ENCODE data around the gene ZIC3.

ZIC3 gene

GRCh38 chrX:137566746-137567679 is 1.1 kb downstream of the ZIC3 start:
- DNase-seq (ENCODE audit: low spot score), result no peak
- in situ Hi-C loops (cut with MboI; ENCODE audit: low sequenced_read_pairs, unreplicated experiment), result no loop called here
- no peak for TF ChIP-seq CTCF (IDR thresholded peaks at IDR 0.05; ENCODE audit: borderline replicate concordance, control extremely low read depth, extremely low read depth, insufficient read depth, missing control alignments)

- TF ChIP-seq CTCF (IDR thresholded peaks at IDR 0.05; ENCODE audit: borderline replicate concordance, control extremely low read depth, extremely low read depth, insufficient read depth, missing control alignments), result no peak
- no peak for DNase-seq (ENCODE audit: low spot score)
- in situ Hi-C loops (cut with MboI; ENCODE audit: low sequenced_read_pairs, unreplicated experiment), result no loop called here
Measured at GRCh38 chrX:137567682-137568232, 1.8 kb downstream of the ZIC3 start.

- TF ChIP-seq CTCF (IDR thresholded peaks at IDR 0.05; ENCODE audit: borderline replicate concordance, control extremely low read depth, extremely low read depth, insufficient read depth, missing control alignments), result no peak
- in situ Hi-C loops (cut with MboI; ENCODE audit: low sequenced_read_pairs, unreplicated experiment), result no loop called here
- no peak for DNase-seq (ENCODE audit: low spot score)
Measured at GRCh38 chrX:137568741-137569469, 3.0 kb downstream of the ZIC3 start.

- no peak for DNase-seq (ENCODE audit: low spot score)
- no peak for TF ChIP-seq CTCF (IDR thresholded peaks at IDR 0.05; ENCODE audit: borderline replicate concordance, control extremely low read depth, extremely low read depth, insufficient read depth, missing control alignments)
- in situ Hi-C loops (cut with MboI; ENCODE audit: low sequenced_read_pairs, unreplicated experiment), result no loop called here
Measured at GRCh38 chrX:137569470-137569891, 3.6 kb downstream of the ZIC3 start.

GRCh38 chrX:137573324-137574101 is 7.6 kb downstream of the ZIC3 start:
- TF ChIP-seq CTCF (IDR thresholded peaks at IDR 0.05; ENCODE audit: borderline replicate concordance, control extremely low read depth, extremely low read depth, insufficient read depth, missing control alignments), result no peak
- in situ Hi-C loops (cut with MboI; ENCODE audit: low sequenced_read_pairs, unreplicated experiment), result no loop called here
- no peak for DNase-seq (ENCODE audit: low spot score)
